ENCODE measurements around the gene GNAI3.

GRCh38 chr1:109565241-109565640, 16.8 kb downstream of the GNAI3 start:
- no peak for TF ChIP-seq SALL2 (tag by site-specific recombination; IDR thresholded peaks at IDR 0.05; ENCODE audit: borderline replicate concordance)
- no peak for TF ChIP-seq AEBP2 (tag by site-specific recombination; IDR thresholded peaks at IDR 0.05; ENCODE audit: borderline replicate concordance)
- TF ChIP-seq MEIS1 (CRISPR knock-in tag; IDR thresholded peaks at IDR 0.05; ENCODE audit: borderline replicate concordance) = no peak
- TF ChIP-seq, protein P1, sequence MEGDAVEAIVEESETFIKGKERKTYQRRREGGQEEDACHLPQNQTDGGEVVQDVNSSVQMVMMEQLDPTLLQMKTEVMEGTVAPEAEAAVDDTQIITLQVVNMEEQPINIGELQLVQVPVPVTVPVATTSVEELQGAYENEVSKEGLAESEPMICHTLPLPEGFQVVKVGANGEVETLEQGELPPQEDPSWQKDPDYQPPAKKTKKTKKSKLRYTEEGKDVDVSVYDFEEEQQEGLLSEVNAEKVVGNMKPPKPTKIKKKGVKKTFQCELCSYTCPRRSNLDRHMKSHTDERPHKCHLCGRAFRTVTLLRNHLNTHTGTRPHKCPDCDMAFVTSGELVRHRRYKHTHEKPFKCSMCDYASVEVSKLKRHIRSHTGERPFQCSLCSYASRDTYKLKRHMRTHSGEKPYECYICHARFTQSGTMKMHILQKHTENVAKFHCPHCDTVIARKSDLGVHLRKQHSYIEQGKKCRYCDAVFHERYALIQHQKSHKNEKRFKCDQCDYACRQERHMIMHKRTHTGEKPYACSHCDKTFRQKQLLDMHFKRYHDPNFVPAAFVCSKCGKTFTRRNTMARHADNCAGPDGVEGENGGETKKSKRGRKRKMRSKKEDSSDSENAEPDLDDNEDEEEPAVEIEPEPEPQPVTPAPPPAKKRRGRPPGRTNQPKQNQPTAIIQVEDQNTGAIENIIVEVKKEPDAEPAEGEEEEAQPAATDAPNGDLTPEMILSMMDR (tag by site-specific recombination; IDR thresholded peaks at IDR 0.05) = no peak
- TF ChIP-seq KLF16 (tag by site-specific recombination; IDR thresholded peaks at IDR 0.05) = no peak
